Measurements from ENCODE around the gene LTN1.
"Not testable (repeated sequence)": the region's sequence is repeated elsewhere in the genome, so short reads cannot be mapped to it uniquely, and the experiment has no call there.

Gene LTN1, protein sequence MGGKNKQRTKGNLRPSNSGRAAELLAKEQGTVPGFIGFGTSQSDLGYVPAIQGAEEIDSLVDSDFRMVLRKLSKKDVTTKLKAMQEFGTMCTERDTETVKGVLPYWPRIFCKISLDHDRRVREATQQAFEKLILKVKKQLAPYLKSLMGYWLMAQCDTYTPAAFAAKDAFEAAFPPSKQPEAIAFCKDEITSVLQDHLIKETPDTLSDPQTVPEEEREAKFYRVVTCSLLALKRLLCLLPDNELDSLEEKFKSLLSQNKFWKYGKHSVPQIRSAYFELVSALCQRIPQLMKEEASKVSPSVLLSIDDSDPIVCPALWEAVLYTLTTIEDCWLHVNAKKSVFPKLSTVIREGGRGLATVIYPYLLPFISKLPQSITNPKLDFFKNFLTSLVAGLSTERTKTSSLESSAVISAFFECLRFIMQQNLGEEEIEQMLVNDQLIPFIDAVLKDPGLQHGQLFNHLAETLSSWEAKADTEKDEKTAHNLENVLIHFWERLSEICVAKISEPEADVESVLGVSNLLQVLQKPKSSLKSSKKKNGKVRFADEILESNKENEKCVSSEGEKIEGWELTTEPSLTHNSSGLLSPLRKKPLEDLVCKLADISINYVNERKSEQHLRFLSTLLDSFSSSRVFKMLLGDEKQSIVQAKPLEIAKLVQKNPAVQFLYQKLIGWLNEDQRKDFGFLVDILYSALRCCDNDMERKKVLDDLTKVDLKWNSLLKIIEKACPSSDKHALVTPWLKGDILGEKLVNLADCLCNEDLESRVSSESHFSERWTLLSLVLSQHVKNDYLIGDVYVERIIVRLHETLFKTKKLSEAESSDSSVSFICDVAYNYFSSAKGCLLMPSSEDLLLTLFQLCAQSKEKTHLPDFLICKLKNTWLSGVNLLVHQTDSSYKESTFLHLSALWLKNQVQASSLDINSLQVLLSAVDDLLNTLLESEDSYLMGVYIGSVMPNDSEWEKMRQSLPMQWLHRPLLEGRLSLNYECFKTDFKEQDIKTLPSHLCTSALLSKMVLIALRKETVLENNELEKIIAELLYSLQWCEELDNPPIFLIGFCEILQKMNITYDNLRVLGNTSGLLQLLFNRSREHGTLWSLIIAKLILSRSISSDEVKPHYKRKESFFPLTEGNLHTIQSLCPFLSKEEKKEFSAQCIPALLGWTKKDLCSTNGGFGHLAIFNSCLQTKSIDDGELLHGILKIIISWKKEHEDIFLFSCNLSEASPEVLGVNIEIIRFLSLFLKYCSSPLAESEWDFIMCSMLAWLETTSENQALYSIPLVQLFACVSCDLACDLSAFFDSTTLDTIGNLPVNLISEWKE (N-terminal part only)

DNA sequence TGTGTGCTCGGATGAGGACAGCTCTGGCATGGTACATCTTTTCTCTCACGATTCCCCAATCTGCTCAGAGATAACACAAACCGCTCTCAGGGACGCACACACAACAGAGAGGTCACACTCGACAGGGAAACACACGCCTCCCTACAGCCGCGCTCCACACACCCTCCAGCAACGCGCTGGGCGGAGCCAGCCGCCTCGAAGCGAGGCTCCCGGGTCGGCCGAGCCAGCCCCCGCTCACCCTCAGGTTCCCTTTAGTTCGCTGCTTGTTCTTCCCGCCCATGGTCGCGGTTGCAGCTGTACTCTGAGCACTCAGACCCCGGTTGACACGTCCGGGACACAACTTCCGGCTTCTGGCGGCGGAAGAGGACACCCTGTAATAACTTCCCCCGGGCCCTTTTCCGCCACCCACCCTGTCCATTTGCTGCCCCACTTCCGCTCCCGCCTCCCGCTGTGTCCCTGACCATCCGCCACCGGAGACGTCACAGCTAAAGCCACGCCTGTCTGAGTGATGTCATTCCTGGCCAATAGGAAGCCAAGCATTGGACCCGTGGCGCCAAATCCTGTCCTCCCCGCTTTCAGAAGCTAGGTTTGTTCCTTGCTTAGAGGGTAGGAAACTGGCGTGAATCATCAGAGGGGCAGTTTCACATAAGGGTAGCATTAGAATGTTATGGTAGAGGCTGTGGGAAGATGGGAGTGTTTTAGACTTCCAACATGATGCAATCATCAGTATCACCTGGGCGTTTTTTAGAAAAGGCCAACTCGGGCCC, at the start of gene LTN1:
LTN1 (minus strand) TSS at position 352 of the 767 bp plus-strand sequence; CDS start at position 280, 72 bp downstream.
- peak; percentile 99 for DNase-seq

DNA sequence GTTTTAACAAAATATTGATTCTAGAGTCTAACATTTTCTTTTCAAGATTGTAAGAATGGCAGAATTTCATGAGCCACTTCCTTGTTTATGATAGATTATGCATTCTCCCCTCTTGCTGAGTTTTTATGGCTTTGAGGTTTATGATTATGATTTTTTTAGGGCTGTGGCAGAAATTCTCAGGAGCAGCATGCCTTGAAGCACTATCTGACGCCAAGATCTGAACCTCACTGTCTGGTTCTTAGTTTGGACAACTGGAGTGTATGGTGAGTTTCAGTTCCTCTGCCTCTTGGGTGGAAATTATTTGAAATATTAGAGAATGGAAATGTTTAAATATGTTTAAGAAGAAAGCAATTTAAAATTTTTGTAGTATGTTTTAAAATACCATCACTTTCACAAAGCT, 42.0 kb upstream of the LTN1 start:
- no peak for DNase-seq

DNA sequence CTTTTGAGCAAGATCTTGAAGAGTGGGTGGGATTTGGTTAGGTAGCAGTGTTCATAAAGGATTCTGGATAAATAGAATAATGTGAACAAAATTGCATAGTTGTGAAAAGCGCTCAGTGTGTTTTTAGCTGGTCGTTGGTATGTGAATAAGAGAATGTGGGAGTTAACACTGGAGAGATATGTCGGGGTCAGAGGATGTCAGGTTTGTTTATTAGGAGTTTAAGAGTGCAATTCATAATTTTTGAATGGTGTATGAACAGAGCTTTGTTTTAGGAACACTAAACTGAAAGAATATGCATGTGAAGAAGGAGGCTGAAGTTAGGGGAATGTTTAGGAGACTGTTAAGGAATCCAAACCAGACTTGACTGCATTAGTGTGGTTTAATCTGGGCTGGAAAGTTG, 41.2 kb upstream of the LTN1 start:
- DNase-seq, result no peak

- DNase-seq, result no peak
These were observed 40.6 kb upstream of the LTN1 start for GRCh38 chr21:29033301-29033700.

DNA sequence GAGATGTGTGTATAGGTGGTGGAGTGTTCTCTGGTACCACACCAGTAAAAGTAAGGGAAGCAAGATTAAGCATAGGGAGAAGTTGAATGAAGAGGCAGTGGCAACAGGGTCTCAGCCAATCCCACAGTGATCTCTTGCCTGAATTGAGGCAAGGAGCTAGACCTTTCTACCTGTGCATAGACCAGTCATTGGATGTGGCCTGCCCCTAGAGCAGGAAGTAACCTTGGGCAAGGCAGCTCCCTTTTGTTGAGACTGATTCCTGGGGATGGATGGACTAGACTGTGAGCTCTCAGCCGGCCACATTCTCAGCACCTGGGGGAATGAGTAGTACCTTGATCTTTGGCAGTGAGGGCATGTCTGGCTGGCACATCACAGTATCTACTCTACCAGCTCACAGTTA, 38.2 kb upstream of the LTN1 start:
- no peak for DNase-seq

GRCh38 chr21:29029524-29029923, 36.8 kb upstream of the LTN1 start:
- no peak for DNase-seq

- no peak for DNase-seq
These were observed 32.6 kb upstream of the LTN1 start for GRCh38 chr21:29025328-29025713.

GRCh38 chr21:29024474-29025327, 32.0 kb upstream of the LTN1 start, which contains the start of gene USP16:
Gene USP16, plus strand, starts transcription at chr21:29024668. Its CDS starts 3,246 bp downstream, at chr21:29027914.
- DNase-seq, result peak; percentile 91

GRCh38 chr21:29022166-29022565, 29.5 kb upstream of the LTN1 start:
- no peak for DNase-seq

DNA sequence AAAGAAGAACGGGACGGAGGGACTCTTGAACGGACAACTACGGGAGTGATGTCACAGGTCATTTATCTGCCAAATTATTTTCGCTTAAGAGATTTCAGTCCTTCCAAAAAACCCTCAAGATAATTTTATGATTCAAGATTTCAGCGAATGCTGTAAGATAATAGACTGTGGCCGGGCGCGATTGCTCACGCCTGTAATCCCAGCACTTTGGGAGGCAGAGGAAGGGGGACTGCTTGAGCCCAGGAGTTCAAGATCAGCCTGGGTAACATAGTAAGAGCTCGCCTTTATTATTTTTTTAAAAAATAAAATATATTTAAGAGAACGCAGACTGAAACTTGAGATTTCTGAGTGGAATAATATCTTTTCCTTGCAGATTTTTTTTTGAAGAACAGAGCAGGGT, 25.9 kb upstream of the LTN1 start:
- DNase-seq, result no peak

- DNase-seq, result no peak
These were observed 25.1 kb upstream of the LTN1 start for GRCh38 chr21:29017639-29018237.

GRCh38 chr21:29011236-29011635, 18.6 kb upstream of the LTN1 start:
- not testable (repeated sequence) for DNase-seq

- DNase-seq, result no peak
These were observed 15.7 kb upstream of the LTN1 start for GRCh38 chr21:29008367-29008766.

DNA sequence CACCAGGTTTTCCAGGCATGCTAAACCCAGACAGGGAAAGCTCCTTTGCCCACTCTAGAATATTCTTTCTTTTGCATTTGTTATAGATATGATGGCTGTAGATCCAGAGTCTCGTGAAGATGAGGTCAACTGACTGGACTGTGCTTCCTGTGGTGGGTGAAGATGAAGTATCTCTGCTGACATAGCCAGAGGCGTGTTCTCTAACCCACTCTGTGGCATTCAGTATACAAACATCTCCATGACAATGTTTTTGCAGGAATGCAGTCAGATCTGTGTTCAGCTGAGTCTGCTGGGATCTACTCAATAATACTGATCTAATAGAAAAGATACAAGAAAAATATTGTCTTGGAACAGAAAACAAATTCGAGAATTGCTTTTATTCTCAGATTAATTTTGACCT, 15.1 kb upstream of the LTN1 start:
- no peak for DNase-seq

- DNase-seq, result no peak
These were observed 14.5 kb upstream of the LTN1 start for GRCh38 chr21:29007135-29007534.

- no peak for DNase-seq
These were observed 13.0 kb upstream of the LTN1 start for GRCh38 chr21:29005696-29006095.

DNA sequence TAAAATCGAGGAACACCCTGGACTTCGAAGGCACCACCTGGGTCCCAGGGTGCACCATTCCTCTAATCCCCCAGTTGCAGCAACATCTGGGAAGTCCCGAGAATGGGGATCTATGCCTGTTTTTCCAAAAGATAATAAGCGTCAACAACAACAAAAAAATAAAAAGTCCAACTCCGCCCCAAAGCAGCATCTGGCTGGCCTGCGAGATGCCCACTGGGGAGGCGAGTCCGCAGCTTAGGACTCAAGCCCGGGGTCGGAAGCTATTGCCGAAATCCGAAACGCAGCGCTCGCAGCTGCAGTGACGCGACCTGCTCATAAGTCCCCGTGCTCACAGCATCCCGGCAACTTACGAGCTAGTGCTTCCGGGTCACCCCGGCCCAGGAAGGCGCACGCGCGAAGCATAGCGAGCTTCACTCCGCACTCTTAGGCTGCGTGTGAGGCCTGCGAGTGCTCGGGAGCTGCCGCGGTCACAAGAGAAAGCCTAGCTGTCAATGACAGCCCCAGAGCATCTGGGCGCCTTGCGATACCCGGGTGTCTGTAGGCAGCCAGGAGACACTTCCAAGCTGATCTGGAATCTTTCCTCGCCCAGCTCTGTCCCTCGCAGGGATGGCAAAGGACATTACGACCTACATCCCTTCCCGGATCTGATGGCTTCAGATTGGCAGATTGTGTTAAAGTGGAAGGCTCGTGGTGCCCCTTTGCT, 9.9 kb upstream of the LTN1 start:
- peak; percentile 91 to 94 for DNase-seq

DNA sequence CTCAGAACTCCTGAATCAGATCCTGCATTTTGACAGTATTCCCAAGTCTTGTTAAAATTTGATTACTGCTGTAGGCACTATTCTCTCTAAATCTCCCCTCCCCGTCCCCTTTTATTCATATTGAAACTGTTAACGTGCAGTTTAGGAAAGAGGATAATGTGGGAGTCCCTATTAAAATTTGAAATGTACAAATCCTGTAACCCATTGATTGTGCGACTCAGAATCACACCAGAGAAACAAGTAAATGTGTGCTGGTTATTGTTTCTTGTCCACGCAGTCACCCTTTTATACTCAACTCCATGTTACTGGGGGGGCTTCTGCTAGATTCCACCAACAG, 584 bp upstream of the LTN1 start:
- DNase-seq, result no peak

GRCh38 chr21:28991861-28992525, 684 bp downstream of the LTN1 start:
- no peak for DNase-seq

GRCh38 chr21:28988146-28988545, 4.5 kb downstream of the LTN1 start:
- peak; percentile 30 to 37 for DNase-seq

Measured in activated CD4-positive, alpha-beta T cell treated with anti-CD3 and anti-CD28 coated beads for 4 hours (primary cell).